Limb (tissue), 2 donors: ENCODE results near the gene HNRNPH2.

Experiments used
- DNase-seq, 2 donors: peaks; one replicate each; pipeline ENCODE4 v3.0.0-alpha.2; 2016; ENCODE audit errors: extremely low spot score in 2 of 2

Gene HNRNPH2

GRCh38 chrX:101452056-101452455, 44.0 kb downstream of the HNRNPH2 start:
- no peak for DNase-seq

- no peak for DNase-seq
Observed at GRCh38 chrX:101460669-101461068, 52.6 kb downstream of the HNRNPH2 start.

GRCh38 chrX:101462892-101463291, 54.9 kb downstream of the HNRNPH2 start:
- DNase-seq, result no peak
